HepG2 (cell line): ENCODE results near the gene MRPL14. TPM values are rescaled to one million over a fixed set of nuclear protein-coding genes. Genes with fewer than 3 reads are reported as not detected.

ENCODE experiments used
- ATF7 ChIP-seq, 2 experiments: fragments of 450-650 bp in 1 of 2; sonication (generic) in 1 of 2; formaldehyde crosslinking in 1 of 2; IDR thresholded peaks; 2 replicates each; pipeline versions ENCODE4 v1.4.0 to v1.6.1; 2016 to 2020; ENCODE audit warnings: antibody characterized with exemption in 1 of 2, mild to moderate bottlenecking in 1 of 2, missing genetic modification reagents in 1 of 2
- ATRX ChIP-seq: sonication (generic); formaldehyde crosslinking; IDR thresholded peaks from 2 replicates; pipeline ENCODE4 v1.4.0; 2020; ENCODE audit warnings: missing genetic modification reagents, borderline replicate concordance
- CENPX ChIP-seq: sonication (generic); formaldehyde crosslinking; IDR thresholded peaks from 2 replicates; pipeline ENCODE4 v1.9.0; 2021; ENCODE audit warnings: mild to moderate bottlenecking, missing genetic modification reagents, moderate library complexity
- EEA1 ChIP-seq: sonication (generic); formaldehyde crosslinking; IDR thresholded peaks from 2 replicates; pipeline ENCODE4 v1.5.1; 2020; ENCODE audit warnings: mild to moderate bottlenecking, missing genetic modification reagents, borderline replicate concordance
- HNRNPLL ChIP-seq: fragments of 200-400 bp; formaldehyde crosslinking; IDR thresholded peaks from 2 replicates; pipeline ENCODE4 v1.6.1; 2017; ENCODE audit warnings: mild to moderate bottlenecking, low read depth, low read length; ENCODE audit not compliant: poor library complexity, severe bottlenecking
- KDM1A ChIP-seq: IDR thresholded peaks from 2 replicates; pipeline ENCODE4 v1.6.1; 2016; ENCODE audit warnings: missing compliant biosample characterization
- NKX3-1 ChIP-seq: sonication (generic); formaldehyde crosslinking; IDR thresholded peaks from 2 replicates; pipeline ENCODE4 v1.5.0; 2020; ENCODE audit warnings: missing genetic modification reagents
- PAF1 ChIP-seq: IDR thresholded peaks from 2 replicates; pipeline ENCODE4 v1.6.1; 2016; ENCODE audit warnings: missing genetic modification reagents, missing compliant biosample characterization
- RORA ChIP-seq: sonication (generic); formaldehyde crosslinking; IDR thresholded peaks from 2 replicates; pipeline ENCODE4 v1.5.0; 2020; ENCODE audit warnings: mild to moderate bottlenecking, missing genetic modification reagents, moderate library complexity
- ZBTB20 ChIP-seq: sonication (generic); formaldehyde crosslinking; IDR thresholded peaks from 2 replicates; pipeline ENCODE4 v1.8.1; 2023; ENCODE audit warnings: missing genetic modification reagents, low read depth, mild to moderate bottlenecking, borderline replicate concordance
- ZBTB38 ChIP-seq: sonication (generic); formaldehyde crosslinking; IDR thresholded peaks from 2 replicates; pipeline ENCODE4 v1.5.1; 2020; ENCODE audit warnings: mild to moderate bottlenecking, missing genetic modification reagents
- ZFP41 ChIP-seq: sonication (generic); formaldehyde crosslinking; IDR thresholded peaks from 2 replicates; pipeline ENCODE4 v1.4.0; 2020; ENCODE audit warnings: mild to moderate bottlenecking, missing genetic modification reagents, borderline replicate concordance
- ZIK1 ChIP-seq: sonication (generic); formaldehyde crosslinking; IDR thresholded peaks from 2 replicates; pipeline ENCODE4 v1.5.0; 2020; ENCODE audit warnings: mild to moderate bottlenecking, low read depth, missing genetic modification reagents, borderline replicate concordance
- ZNF235 ChIP-seq: sonication (generic); formaldehyde crosslinking; IDR thresholded peaks from 2 replicates; pipeline ENCODE4 v1.8.1; 2023; ENCODE audit warnings: mild to moderate bottlenecking, missing genetic modification reagents, borderline replicate concordance
- ZNF335 ChIP-seq: sonication (generic); formaldehyde crosslinking; IDR thresholded peaks from 2 replicates; pipeline ENCODE4 v1.4.0; 2020; ENCODE audit warnings: missing genetic modification reagents
- ZNF34 ChIP-seq: sonication (generic); formaldehyde crosslinking; IDR thresholded peaks from 2 replicates; pipeline ENCODE4 v1.4.0; 2020; ENCODE audit warnings: mild to moderate bottlenecking, missing genetic modification reagents, borderline replicate concordance
- ZNF382 ChIP-seq: sonication (generic); formaldehyde crosslinking; IDR thresholded peaks from 2 replicates; pipeline ENCODE4 v1.5.0; 2020; ENCODE audit warnings: missing genetic modification reagents, mild to moderate bottlenecking, borderline replicate concordance
- ZNF550 ChIP-seq: sonication (generic); formaldehyde crosslinking; IDR thresholded peaks from 2 replicates; pipeline ENCODE4 v1.4.0; 2020; ENCODE audit warnings: mild to moderate bottlenecking, missing genetic modification reagents, borderline replicate concordance
- ZNF713 ChIP-seq: sonication (generic); formaldehyde crosslinking; IDR thresholded peaks from 2 replicates; pipeline ENCODE4 v1.4.0; 2020; ENCODE audit warnings: mild to moderate bottlenecking, missing genetic modification reagents
- polyA plus RNA-seq, 8 experiments: library from polyadenylated mRNA; depleted of rRNA in 3 of 8; stranded (reverse) in 7 of 8; unstranded in 1 of 8; fragments of >200 nt; fragmentation: Illumina TruSeq in 4 of 8; extraction: Trizol in 4 of 8; gene quantifications; 2 replicates each; pipeline versions ENCODE4 v1.2.1 to v1.2.3, GENCODE V29; 2011 to 2016; ENCODE audit warnings: low read depth in 4 of 8, missing spikeins in 1 of 8, mixed read lengths in 1 of 8; ENCODE audit not compliant: insufficient read depth in 1 of 8
- total RNA-seq, 5 experiments: library from RNA; depleted of rRNA; stranded (reverse); fragments of >200 nt; fragmentation: Illumina TruSeq; extraction: Trizol; gene quantifications; 2 replicates each; pipeline ENCODE4 v1.2.3, GENCODE V29; 2016; ENCODE audit warnings: low read depth in 1 of 5
- TF ChIP-seq, protein P1 (sequence below): sonication (generic); formaldehyde crosslinking; IDR thresholded peaks from 2 replicates; pipeline ENCODE4 v1.4.0; 2020; ENCODE audit warnings: missing genetic modification reagents
- TF ChIP-seq, protein P2 (sequence below): sonication (generic); formaldehyde crosslinking; IDR thresholded peaks from 2 replicates; pipeline ENCODE4 v1.9.0; 2021; ENCODE audit warnings: mild to moderate bottlenecking, missing genetic modification reagents

Gene MRPL14
- total and polyA plus RNA-seq, 2 of the 13 experiments (the other 11 are each of a cell fraction or from before 2014, with no cell fraction given) = 157 to 178 TPM

DNA sequence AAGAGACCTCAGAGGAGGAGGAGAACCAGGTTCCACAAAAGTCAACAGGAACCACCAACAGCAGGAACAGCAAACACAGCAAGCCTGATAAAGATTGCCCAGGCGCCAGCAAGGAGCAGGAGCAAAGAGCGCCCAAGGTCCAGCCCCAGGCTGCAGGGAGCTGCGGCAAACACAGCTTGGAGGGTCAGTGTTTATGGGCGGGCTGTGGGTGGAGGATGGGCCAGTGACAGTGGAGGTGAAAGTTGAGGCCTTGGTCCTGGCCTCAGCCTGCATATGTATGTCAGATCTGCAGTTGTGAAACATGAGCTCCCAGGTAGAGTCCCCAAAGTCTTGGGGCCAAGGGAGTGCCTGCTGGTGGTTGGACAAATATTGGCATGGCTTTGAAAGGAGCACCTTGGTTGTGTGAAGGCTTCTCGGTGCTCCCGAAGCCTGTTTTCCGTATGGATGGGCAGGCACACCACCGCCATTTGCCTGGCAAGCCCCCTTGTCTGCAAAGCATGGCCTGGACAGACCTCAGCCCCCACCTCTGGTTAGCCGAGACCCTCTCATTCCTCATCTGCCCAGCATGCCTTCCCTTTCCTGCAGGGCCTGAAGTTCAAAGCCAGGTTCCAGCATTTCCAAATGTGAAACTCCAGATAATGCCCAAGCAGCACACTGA lies 29.4 kb upstream of the MRPL14 start (continued):
- TF ChIP-seq EEA1 (CRISPR knock-in tag) (peak; percentile 62; the same call in 1 of the 2 replicates), ZFP41 (CRISPR knock-in tag) (no peak), ZNF550 (CRISPR knock-in tag) (peak; percentile 8; the same call in 1 of the 2 replicates), ZBTB20 (CRISPR knock-in tag) (peak; percentile 69; the same call in 1 of the 2 replicates), ZNF713 (CRISPR knock-in tag) (peak; percentile 62; the same call in 1 of the 2 replicates), ZNF382 (CRISPR knock-in tag) (no peak), ZNF34 (CRISPR knock-in tag) (no peak; the same call in 1 of the 2 replicates), RORA (CRISPR knock-in tag) (no peak), NKX3-1 (CRISPR knock-in tag) (no peak; the same call in 1 of the 2 replicates), KDM1A (CRISPR knock-in tag) (peak; percentile 13; the same call in 1 of the 2 replicates), ZNF335 (CRISPR knock-in tag) (peak; percentile 52; the same call in 1 of the 2 replicates), ATRX (CRISPR knock-in tag) (no peak), PAF1 (CRISPR knock-in tag) (peak; percentile 51; the same call in 1 of the 2 replicates), HNRNPLL (peak; percentile 40), ATF7 (IDR thresholded peaks at IDR 0.05) (no peak), ATF7 (CRISPR knock-in tag; IDR thresholded peaks at IDR 0.05) (0 out of 2 replicates have a peak, but pooled peaks have one; percentile 60), CENPX (CRISPR knock-in tag) (no peak), ZNF235 (CRISPR knock-in tag) (no peak), ZIK1 (CRISPR knock-in tag) (0 out of 2 replicates have a peak, but pooled peaks have one; percentile 39), ZBTB38 (peak; percentile 58; the same call in 1 of the 2 replicates)
- TF ChIP-seq, protein P1, sequence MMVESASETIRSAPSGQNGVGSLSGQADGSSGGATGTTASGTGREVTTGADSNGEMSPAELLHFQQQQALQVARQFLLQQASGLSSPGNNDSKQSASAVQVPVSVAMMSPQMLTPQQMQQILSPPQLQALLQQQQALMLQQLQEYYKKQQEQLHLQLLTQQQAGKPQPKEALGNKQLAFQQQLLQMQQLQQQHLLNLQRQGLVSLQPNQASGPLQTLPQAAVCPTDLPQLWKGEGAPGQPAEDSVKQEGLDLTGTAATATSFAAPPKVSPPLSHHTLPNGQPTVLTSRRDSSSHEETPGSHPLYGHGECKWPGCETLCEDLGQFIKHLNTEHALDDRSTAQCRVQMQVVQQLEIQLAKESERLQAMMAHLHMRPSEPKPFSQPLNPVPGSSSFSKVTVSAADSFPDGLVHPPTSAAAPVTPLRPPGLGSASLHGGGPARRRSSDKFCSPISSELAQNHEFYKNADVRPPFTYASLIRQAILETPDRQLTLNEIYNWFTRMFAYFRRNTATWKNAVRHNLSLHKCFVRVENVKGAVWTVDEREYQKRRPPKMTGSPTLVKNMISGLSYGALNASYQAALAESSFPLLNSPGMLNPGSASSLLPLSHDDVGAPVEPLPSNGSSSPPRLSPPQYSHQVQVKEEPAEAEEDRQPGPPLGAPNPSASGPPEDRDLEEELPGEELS = peak; percentile 98
- TF ChIP-seq, protein P2, sequence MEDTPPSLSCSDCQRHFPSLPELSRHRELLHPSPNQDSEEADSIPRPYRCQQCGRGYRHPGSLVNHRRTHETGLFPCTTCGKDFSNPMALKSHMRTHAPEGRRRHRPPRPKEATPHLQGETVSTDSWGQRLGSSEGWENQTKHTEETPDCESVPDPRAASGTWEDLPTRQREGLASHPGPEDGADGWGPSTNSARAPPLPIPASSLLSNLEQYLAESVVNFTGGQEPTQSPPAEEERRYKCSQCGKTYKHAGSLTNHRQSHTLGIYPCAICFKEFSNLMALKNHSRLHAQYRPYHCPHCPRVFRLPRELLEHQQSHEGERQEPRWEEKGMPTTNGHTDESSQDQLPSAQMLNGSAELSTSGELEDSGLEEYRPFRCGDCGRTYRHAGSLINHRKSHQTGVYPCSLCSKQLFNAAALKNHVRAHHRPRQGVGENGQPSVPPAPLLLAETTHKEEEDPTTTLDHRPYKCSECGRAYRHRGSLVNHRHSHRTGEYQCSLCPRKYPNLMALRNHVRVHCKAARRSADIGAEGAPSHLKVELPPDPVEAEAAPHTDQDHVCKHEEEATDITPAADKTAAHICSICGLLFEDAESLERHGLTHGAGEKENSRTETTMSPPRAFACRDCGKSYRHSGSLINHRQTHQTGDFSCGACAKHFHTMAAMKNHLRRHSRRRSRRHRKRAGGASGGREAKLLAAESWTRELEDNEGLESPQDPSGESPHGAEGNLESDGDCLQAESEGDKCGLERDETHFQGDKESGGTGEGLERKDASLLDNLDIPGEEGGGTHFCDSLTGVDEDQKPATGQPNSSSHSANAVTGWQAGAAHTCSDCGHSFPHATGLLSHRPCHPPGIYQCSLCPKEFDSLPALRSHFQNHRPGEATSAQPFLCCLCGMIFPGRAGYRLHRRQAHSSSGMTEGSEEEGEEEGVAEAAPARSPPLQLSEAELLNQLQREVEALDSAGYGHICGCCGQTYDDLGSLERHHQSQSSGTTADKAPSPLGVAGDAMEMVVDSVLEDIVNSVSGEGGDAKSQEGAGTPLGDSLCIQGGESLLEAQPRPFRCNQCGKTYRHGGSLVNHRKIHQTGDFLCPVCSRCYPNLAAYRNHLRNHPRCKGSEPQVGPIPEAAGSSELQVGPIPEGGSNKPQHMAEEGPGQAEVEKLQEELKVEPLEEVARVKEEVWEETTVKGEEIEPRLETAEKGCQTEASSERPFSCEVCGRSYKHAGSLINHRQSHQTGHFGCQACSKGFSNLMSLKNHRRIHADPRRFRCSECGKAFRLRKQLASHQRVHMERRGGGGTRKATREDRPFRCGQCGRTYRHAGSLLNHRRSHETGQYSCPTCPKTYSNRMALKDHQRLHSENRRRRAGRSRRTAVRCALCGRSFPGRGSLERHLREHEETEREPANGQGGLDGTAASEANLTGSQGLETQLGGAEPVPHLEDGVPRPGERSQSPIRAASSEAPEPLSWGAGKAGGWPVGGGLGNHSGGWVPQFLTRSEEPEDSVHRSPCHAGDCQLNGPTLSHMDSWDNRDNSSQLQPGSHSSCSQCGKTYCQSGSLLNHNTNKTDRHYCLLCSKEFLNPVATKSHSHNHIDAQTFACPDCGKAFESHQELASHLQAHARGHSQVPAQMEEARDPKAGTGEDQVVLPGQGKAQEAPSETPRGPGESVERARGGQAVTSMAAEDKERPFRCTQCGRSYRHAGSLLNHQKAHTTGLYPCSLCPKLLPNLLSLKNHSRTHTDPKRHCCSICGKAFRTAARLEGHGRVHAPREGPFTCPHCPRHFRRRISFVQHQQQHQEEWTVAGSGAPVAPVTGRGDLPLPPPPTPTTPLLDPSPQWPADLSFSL (CRISPR knock-in tag) = peak; percentile 77; the same call in 1 of the 2 replicates
